Stimulated activated CD4-positive, alpha-beta T cell treated with anti-CD3 and anti-CD28 coated beads, TNF-alpha, amount 100 ng/mL, for 1 hour (primary cell): ENCODE data around the gene NANP.

Experiments
- DNase-seq, 3 donors: peaks; one replicate each; pipeline ENCODE4 v3.0.0-alpha.2; 2020; ENCODE audit warnings: low read depth in 3 of 3, low spot score in 1 of 3

Gene NANP

GRCh38 chr20:25573288-25574251 is 50.2 kb downstream of the NANP start:
- DNase-seq, result no peak

- no peak for DNase-seq
These were observed 52.0 kb downstream of the NANP start for GRCh38 chr20:25571817-25572216.

- DNase-seq, result no peak
These were observed 52.6 kb downstream of the NANP start for GRCh38 chr20:25571240-25571639.

GRCh38 chr20:25570148-25570530 is 53.7 kb downstream of the NANP start:
- DNase-seq, result no peak

- no peak for DNase-seq
These were observed 56.5 kb downstream of the NANP start for GRCh38 chr20:25567286-25567685.

- no peak for DNase-seq
These were observed 57.0 kb downstream of the NANP start for GRCh38 chr20:25566821-25567220.

GRCh38 chr20:25565578-25566157 is 58.1 kb downstream of the NANP start:
- DNase-seq, result no peak

GRCh38 chr20:25563876-25564275 is 59.9 kb downstream of the NANP start:
- no peak for DNase-seq

DNA sequence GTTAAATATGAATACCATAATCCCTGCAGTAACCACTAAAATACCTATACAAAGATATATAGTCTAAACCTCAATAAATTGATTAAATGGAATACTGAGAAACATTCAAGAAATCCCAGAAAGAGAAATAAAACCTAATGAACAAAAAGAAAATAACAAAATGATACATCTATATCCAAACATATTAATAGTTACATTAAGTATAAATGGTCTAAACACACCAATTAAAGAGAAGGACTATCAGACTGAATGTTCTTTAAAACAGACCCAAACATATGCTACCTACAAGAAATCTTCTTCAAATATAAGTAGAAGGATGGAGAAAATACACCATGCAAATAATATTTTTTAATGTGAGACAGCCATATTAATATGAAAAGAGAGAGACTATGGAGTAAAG is 60.5 kb downstream of the NANP start:
- DNase-seq, result no peak
